HFF-Myc (cell line): ENCODE measurements around the gene EDEM3.

Experiments used
- DNase-seq: peaks from one replicate; pipeline ENCODE4 v3.0.0-alpha.2; 2011; ENCODE audit warnings: low read depth; ENCODE audit errors: extremely low read depth
- H3K4me3 ChIP-seq: replicated peaks from 2 replicates; pipeline ENCODE4 v1.5.1; 2011; ENCODE audit warnings: low read depth, mild to moderate bottlenecking, control low read depth, low read length
- TF ChIP-seq, protein P1 (sequence below): IDR thresholded peaks from 2 replicates; pipeline ENCODE4 v1.5.1; 2012; ENCODE audit warnings: mild to moderate bottlenecking, low read depth, low read length, control low read depth; ENCODE audit errors: missing control alignments

EDEM3 gene

DNA sequence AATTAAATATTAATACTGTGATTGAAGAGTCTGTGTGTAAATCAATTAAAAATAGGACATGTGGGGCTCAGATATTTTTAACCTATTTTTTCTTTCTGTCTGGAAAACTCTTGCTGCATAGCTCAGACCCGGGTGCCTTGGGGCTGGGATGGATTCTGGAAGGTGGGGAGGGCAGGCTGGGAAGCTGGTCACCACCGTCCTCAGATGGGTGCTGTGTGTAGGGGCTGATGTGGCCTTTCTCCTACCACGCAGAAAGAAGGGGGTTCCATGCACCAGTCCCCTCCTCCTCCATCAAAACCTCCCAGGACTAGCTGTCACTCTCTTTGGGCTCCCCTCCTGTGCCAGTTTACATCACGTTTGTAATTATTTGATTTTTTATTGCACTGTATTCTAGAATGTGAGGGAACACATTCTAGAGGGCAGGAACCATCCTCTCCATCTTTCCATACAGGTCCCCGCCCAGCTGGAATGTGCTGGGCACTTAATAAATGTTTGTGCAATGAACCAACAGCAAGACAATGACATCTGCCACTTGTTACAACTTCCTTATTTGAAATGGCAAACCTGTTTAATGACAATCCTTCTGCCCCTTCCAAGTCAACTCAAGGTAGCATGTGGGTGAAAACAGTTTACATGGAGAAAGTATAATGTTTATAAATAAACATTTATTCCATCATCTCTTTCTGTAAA, 104.3 kb downstream of the EDEM3 start:
- TF ChIP-seq, protein P1, sequence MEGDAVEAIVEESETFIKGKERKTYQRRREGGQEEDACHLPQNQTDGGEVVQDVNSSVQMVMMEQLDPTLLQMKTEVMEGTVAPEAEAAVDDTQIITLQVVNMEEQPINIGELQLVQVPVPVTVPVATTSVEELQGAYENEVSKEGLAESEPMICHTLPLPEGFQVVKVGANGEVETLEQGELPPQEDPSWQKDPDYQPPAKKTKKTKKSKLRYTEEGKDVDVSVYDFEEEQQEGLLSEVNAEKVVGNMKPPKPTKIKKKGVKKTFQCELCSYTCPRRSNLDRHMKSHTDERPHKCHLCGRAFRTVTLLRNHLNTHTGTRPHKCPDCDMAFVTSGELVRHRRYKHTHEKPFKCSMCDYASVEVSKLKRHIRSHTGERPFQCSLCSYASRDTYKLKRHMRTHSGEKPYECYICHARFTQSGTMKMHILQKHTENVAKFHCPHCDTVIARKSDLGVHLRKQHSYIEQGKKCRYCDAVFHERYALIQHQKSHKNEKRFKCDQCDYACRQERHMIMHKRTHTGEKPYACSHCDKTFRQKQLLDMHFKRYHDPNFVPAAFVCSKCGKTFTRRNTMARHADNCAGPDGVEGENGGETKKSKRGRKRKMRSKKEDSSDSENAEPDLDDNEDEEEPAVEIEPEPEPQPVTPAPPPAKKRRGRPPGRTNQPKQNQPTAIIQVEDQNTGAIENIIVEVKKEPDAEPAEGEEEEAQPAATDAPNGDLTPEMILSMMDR, result no peak
- DNase-seq, result no peak
- H3K4me3 ChIP-seq, result no peak overlapping the region

DNA sequence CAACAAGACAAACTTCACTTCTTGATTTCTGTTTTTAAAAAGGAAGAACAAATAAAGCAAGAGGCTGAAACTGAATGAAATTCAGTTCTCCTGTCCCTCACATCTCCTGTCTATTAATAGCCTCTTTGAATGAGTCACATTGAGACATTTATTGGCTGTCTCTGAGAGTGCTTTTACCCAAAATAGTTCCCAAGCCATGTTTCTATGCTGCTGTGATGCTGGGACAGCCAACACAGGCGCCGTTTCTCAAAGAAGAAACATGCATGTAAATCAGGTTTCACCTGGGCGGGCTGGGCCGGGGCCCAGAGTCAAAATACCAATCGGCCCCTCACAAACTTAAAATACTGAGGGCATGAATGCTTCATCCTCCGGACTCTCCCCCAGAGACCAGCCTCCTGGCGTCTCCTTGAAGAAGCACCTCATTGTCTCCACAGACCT, 105.2 kb downstream of the EDEM3 start:
- DNase-seq, result no peak
- H3K4me3 ChIP-seq, result no peak overlapping the region
- TF ChIP-seq, protein P1, result no peak

DNA sequence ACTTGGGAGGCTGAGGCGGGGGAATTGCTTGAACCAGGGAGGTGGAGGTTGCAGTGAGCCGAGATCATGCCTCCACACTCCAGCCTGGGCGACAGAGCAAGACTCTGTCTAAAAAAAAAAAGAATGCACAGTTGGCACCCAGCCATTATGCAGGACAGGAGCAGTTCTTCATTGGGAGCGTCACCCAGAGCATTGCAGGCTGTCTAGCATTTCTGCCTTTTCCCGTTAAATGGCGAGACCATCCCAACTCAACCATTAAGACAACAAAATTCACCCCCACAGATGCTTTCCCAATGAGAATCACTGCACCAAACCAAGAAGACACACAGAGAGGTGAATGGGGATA, 105.8 kb downstream of the EDEM3 start:
- DNase-seq, result no peak
- TF ChIP-seq, protein P1, result no peak
- H3K4me3 ChIP-seq, result no peak overlapping the region

DNA sequence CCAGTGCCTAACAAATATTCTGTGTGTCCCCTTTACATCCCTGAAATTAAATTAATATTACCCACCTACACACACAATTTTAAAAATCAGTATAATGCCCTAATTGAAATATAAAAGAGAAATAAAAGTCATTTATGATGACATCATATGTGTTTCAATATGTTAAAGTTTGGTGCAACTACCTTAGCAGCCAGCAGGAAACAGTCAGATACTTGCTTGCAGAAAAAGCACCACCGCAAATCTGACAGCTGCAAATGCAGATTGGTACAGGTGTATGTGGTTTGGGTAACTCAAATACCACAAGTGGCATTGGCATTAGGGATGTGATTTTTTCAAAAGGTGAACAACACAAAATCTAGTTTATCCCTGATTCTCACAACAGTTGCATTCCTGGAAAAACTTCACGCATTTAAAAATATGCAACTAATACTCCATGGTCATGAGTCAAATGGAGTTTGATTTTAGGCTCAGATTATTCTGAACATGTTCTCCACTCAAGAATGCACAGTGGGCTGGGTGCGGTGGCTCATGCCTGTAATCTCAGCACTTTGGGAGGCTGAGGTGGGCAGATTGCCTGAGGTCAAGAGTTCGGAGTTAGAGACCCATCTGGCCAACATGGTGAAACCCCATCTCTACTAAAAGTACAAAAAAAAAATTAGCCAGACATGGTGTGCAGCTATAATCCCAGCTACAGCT, 106.3 kb downstream of the EDEM3 start:
- DNase-seq, result no peak
- H3K4me3 ChIP-seq, result no peak overlapping the region
- TF ChIP-seq, protein P1, result no peak

DNA sequence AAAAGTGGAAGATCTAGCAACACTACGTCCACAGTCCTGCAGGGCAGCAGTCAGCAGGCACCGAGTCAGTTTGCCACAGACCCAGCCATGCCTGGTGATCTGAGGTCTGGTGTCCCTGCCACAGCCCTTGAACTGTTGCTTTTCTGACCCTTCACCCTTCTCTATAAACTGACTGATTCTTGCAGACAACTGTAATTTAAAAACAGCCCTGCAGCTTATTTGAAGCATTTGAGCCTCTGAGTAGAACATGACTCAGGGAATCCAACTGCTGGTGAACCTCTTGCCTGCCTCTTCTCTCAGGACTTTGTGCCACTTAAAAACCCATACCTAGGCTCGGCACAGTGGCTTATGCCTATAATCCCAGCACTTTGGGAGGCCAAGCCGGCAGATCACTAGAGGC, 107.2 kb downstream of the EDEM3 start:
- H3K4me3 ChIP-seq, result no peak overlapping the region
- TF ChIP-seq, protein P1, result no peak
- no peak for DNase-seq

DNA sequence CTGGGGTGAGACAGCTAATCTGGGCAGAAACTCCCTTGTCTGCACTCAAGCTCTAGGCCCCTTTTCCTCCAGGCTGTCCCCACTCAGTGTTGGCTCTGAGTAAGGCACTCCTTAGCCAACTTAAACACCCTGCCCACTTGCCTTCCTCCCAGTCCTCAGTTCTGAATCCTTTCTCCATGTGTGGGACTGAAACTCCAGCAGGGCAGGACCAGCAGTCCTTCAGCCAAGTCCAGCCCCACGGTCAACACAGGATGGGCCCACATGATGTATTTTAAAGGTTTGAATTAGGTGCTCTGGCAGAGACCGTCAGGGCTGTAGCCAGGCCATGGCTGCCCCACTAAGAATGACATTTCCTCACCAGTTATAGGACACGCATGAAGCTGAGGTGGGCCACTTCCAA, 107.8 kb downstream of the EDEM3 start:
- DNase-seq, result no peak
- TF ChIP-seq, protein P1, result no peak
- no peak overlapping the region for H3K4me3 ChIP-seq
